Measurements from ENCODE around the gene CNTNAP2.

DNA sequence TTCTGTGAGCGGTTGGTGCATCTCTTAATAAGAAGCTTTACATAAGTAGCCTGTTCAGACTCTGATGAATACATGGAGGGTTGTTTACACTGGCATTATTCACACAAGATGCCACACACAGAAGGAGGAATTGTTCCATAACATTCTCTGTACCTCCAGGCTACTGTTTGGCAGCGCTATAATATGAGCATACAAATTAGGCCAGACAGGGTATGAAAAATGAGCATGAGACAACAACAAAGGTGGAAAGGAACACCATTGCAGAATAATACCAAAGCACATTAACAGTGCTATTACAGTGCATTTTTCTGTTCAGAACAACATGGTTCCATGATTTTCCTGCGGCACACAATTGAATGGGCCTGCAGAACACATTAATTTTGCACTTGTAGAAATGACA lies 2056.8 kb downstream of the CNTNAP2 start:
- no peak for TF ChIP-seq POLR2AphosphoS5 (IDR thresholded peaks at IDR 0.05)
- TF ChIP-seq POLR2A (IDR thresholded peaks at IDR 0.05), result no peak

All from suprapubic skin (tissue), 4 donors.